HepG2 (cell line): ENCODE results near the gene TSC22D1. TPM values are rescaled to one million over a fixed set of nuclear protein-coding genes. Genes with fewer than 3 reads are reported as not detected.

ENCODE experiments used
- KAT8 ChIP-seq: IDR thresholded peaks from 2 replicates; pipeline ENCODE4 v1.6.1; 2016; ENCODE audit warnings: missing genetic modification reagents, missing compliant biosample characterization
- TEF ChIP-seq: sonication (generic); formaldehyde crosslinking; IDR thresholded peaks from 2 replicates; pipeline ENCODE4 v1.5.0; 2020; ENCODE audit warnings: missing genetic modification reagents
- TRAFD1 ChIP-seq: sonication (generic); formaldehyde crosslinking; IDR thresholded peaks from 2 replicates; pipeline ENCODE4 v1.5.1; 2020; ENCODE audit warnings: missing genetic modification reagents, mild to moderate bottlenecking, borderline replicate concordance
- ZBTB40 ChIP-seq, 2 experiments: fragments of 450-650 bp in 1 of 2; sonication (generic) in 1 of 2; formaldehyde crosslinking in 1 of 2; IDR thresholded peaks; 2 replicates each; pipeline versions ENCODE4 v1.6.1 to v1.8.0; 2016 to 2022; ENCODE audit warnings: antibody characterized with exemption in 1 of 2, mild to moderate bottlenecking in 1 of 2, missing genetic modification reagents in 1 of 2
- ZNF546 ChIP-seq: sonication (generic); formaldehyde crosslinking; conservative IDR thresholded peaks from 2 replicates; pipeline ENCODE4 v1.8.1; 2023; ENCODE audit warnings: mild to moderate bottlenecking, missing genetic modification reagents
- ZNF556 ChIP-seq: sonication (generic); formaldehyde crosslinking; IDR thresholded peaks from 2 replicates; pipeline ENCODE4 v1.4.0; 2020; ENCODE audit warnings: mild to moderate bottlenecking, missing genetic modification reagents, borderline replicate concordance
- ZNF619 ChIP-seq: sonication (generic); formaldehyde crosslinking; IDR thresholded peaks from 2 replicates; pipeline ENCODE4 v1.4.0; 2020; ENCODE audit warnings: mild to moderate bottlenecking, missing genetic modification reagents
- ZNF670 ChIP-seq: sonication (generic); formaldehyde crosslinking; IDR thresholded peaks from 2 replicates; pipeline ENCODE4 v1.8.0; 2022; ENCODE audit warnings: mild to moderate bottlenecking, missing genetic modification reagents, borderline replicate concordance
- ZNF703 ChIP-seq: sonication (generic); formaldehyde crosslinking; IDR thresholded peaks from 2 replicates; pipeline ENCODE4 v1.5.1; 2020; ENCODE audit warnings: missing genetic modification reagents, mild to moderate bottlenecking, moderate library complexity, borderline replicate concordance
- ZNF775 ChIP-seq: sonication (generic); formaldehyde crosslinking; IDR thresholded peaks from 2 replicates; pipeline ENCODE4 v1.4.0; 2020; ENCODE audit warnings: missing genetic modification reagents, mild to moderate bottlenecking, moderate library complexity, borderline replicate concordance
- ZNF790 ChIP-seq: sonication (generic); formaldehyde crosslinking; IDR thresholded peaks from 2 replicates; pipeline ENCODE4 v1.8.0; 2022; ENCODE audit warnings: missing genetic modification reagents, mild to moderate bottlenecking, borderline replicate concordance
- polyA plus RNA-seq, 8 experiments: library from polyadenylated mRNA; depleted of rRNA in 3 of 8; stranded (reverse) in 7 of 8; unstranded in 1 of 8; fragments of >200 nt; fragmentation: Illumina TruSeq in 4 of 8; extraction: Trizol in 4 of 8; gene quantifications; 2 replicates each; pipeline versions ENCODE4 v1.2.1 to v1.2.3, GENCODE V29; 2011 to 2016; ENCODE audit warnings: low read depth in 4 of 8, missing spikeins in 1 of 8, mixed read lengths in 1 of 8; ENCODE audit not compliant: insufficient read depth in 1 of 8
- total RNA-seq, 5 experiments: library from RNA; depleted of rRNA; stranded (reverse); fragments of >200 nt; fragmentation: Illumina TruSeq; extraction: Trizol; gene quantifications; 2 replicates each; pipeline ENCODE4 v1.2.3, GENCODE V29; 2016; ENCODE audit warnings: low read depth in 1 of 5
- TF ChIP-seq, protein P1 (sequence below), 2 experiments: sonication (generic) in 1 of 2; formaldehyde crosslinking in 1 of 2; IDR thresholded peaks; 2 replicates each; pipeline versions ENCODE4 v1.5.1 to v1.6.1; 2011 to 2020; ENCODE audit warnings: borderline replicate concordance in 1 of 2, low read depth in 1 of 2, low read length in 1 of 2, mild to moderate bottlenecking in 1 of 2, missing genetic modification reagents in 1 of 2, moderate library complexity in 1 of 2

Gene TSC22D1
- total and polyA plus RNA-seq, 2 of the 13 experiments (the other 11 are each of a cell fraction or from before 2014, with no cell fraction given) = 18.4 to 35.7 TPM

- TF ChIP-seq TRAFD1 = no peak
- no peak for TF ChIP-seq ZNF775 (CRISPR knock-in tag)
- 0 out of 2 replicates have a peak, but pooled peaks have one; percentile 27 for TF ChIP-seq ZNF556 (CRISPR knock-in tag)
- no peak for TF ChIP-seq ZNF703 (CRISPR knock-in tag)
- TF ChIP-seq ZNF670 (CRISPR knock-in tag) = no peak
- TF ChIP-seq, protein P1, sequence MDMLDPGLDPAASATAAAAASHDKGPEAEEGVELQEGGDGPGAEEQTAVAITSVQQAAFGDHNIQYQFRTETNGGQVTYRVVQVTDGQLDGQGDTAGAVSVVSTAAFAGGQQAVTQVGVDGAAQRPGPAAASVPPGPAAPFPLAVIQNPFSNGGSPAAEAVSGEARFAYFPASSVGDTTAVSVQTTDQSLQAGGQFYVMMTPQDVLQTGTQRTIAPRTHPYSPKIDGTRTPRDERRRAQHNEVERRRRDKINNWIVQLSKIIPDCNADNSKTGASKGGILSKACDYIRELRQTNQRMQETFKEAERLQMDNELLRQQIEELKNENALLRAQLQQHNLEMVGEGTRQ (IDR thresholded peaks at IDR 0.05; ENCODE audit: low read depth, low read length) = no peak
- TF ChIP-seq, protein P1 (CRISPR knock-in tag; IDR thresholded peaks at IDR 0.05; ENCODE audit: borderline replicate concordance) = no peak
- no peak for TF ChIP-seq ZNF546
- no peak for TF ChIP-seq ZNF790 (CRISPR knock-in tag)
- no peak for TF ChIP-seq ZBTB40 (IDR thresholded peaks at IDR 0.05)
- no peak for TF ChIP-seq ZBTB40 (CRISPR knock-in tag; IDR thresholded peaks at IDR 0.05)
- 0 out of 2 replicates have a peak, but pooled peaks have one; percentile 26 for TF ChIP-seq ZNF619 (CRISPR knock-in tag)
- no peak for TF ChIP-seq TEF (CRISPR knock-in tag)
- TF ChIP-seq KAT8 (CRISPR knock-in tag) = no peak
Observed at GRCh38 chr13:44576351-44577235, 463 bp upstream of the TSC22D1 start (continued).
